MM.1S (cell line): ENCODE measurements around the gene ORMDL3.

ENCODE experiments used
- CTCF ChIP-seq: fragments of 300-600 bp; sonication (generic); IDR thresholded peaks from 2 replicates; pipeline ENCODE4 v1.5.1; 2016; ENCODE audit warnings: antibody characterized with exemption, low read length, mixed read lengths
- EZH2 ChIP-seq: fragments of 300-600 bp; sonication (generic); optimal IDR thresholded peaks from 2 replicates; pipeline ENCODE3; 2017; ENCODE audit warnings: low read depth, mild to moderate bottlenecking, antibody characterized with exemption, low read length, mixed read lengths

- TF ChIP-seq CTCF (no peak), EZH2 (no peak)
These were observed 17.0 kb upstream of the ORMDL3 start for GRCh38 chr17:39944393-39944711.
